GM23338 (cell line): Measurements from ENCODE around the gene DPP10. TPM values are rescaled to one million over a fixed set of nuclear protein-coding genes. Genes with fewer than 3 reads are reported as not detected.

Source experiments
- ATAC-seq: fragments of 200-7000 bp; cut with Tn5 transposase; 3 replicates; pipeline ENCODE4 v1.9.1; 2020
- DNase-seq: peaks from one replicate; pipeline ENCODE4 v3.0.0-alpha.2; 2015; ENCODE audit warnings: low spot score
- H2AFZ ChIP-seq: fragments of 200-600 bp; sonication (generic); 2 replicates; pipeline ENCODE4 v1.8.0; 2016; ENCODE audit warnings: antibody characterized with exemption, mild to moderate bottlenecking, moderate library complexity
- H3F3A ChIP-seq: fragments of 200-600 bp; sonication (generic); replicated peaks from 2 replicates; pipeline ENCODE4 v1.8.0; 2017; ENCODE audit warnings: antibody characterized with exemption, mixed run types, low read depth
- H3K27ac ChIP-seq: fragments of 200-600 bp; sonication (generic); 2 replicates; pipeline ENCODE4 v1.6.1; 2016; ENCODE audit warnings: low read depth
- H3K27me3 ChIP-seq: fragments of 200-600 bp; sonication (generic); 2 replicates; pipeline ENCODE4 v1.8.0; 2016; ENCODE audit warnings: mild to moderate bottlenecking, mixed run types, moderate library complexity; ENCODE audit not compliant: insufficient read depth
- H3K36me3 ChIP-seq: fragments of 200-600 bp; sonication (generic); 2 replicates; pipeline ENCODE4 v1.8.0; 2016; ENCODE audit warnings: mild to moderate bottlenecking; ENCODE audit not compliant: insufficient read depth
- H3K4me1 ChIP-seq: fragments of 200-600 bp; sonication (generic); 2 replicates; pipeline ENCODE4 v1.8.0; 2016; ENCODE audit warnings: mild to moderate bottlenecking, moderate library complexity; ENCODE audit not compliant: insufficient read depth
- H3K4me2 ChIP-seq: fragments of 200-600 bp; sonication (generic); 2 replicates; pipeline ENCODE4 v1.7.1; 2017; ENCODE audit warnings: mixed run types
- H3K4me3 ChIP-seq: fragments of 200-600 bp; sonication (generic); 2 replicates; pipeline ENCODE4 v1.6.1; 2016; ENCODE audit warnings: mixed run types
- H3K79me2 ChIP-seq: fragments of 200-600 bp; sonication (generic); replicated peaks from 2 replicates; pipeline ENCODE4 v1.8.0; 2017; ENCODE audit warnings: mild to moderate bottlenecking; ENCODE audit not compliant: insufficient read depth
- H3K9me2 ChIP-seq: fragments of 200-600 bp; sonication (generic); 2 replicates; pipeline ENCODE4 v1.8.0; 2017; ENCODE audit not compliant: insufficient read depth
- H4K20me1 ChIP-seq: fragments of 200-600 bp; sonication (generic); replicated peaks from 2 replicates; pipeline ENCODE4 v1.8.0; 2017; ENCODE audit warnings: mild to moderate bottlenecking; ENCODE audit not compliant: insufficient read depth
- H3K27ac Mint-ChIP-seq: 2 replicates; pipeline ENCODE4 v1.8.0; 2020; ENCODE audit warnings: inconsistent platforms, mild to moderate bottlenecking, moderate library complexity, mixed read lengths
- H3K27me3 Mint-ChIP-seq: 3 replicates; pipeline ENCODE4 v1.8.0; 2022; ENCODE audit warnings: low read depth, mild to moderate bottlenecking, moderate library complexity, mixed read lengths, inconsistent platforms; ENCODE audit not compliant: insufficient read depth, poor library complexity
- H3K36me3 Mint-ChIP-seq: 3 replicates; pipeline ENCODE4 v1.8.0; 2021; ENCODE audit warnings: low read depth, mild to moderate bottlenecking, inconsistent platforms, moderate library complexity, mixed read lengths
- H3K4me1 Mint-ChIP-seq: 3 replicates; pipeline ENCODE4 v1.8.0; 2020; ENCODE audit warnings: mild to moderate bottlenecking, inconsistent platforms, mixed read lengths
- H3K4me3 Mint-ChIP-seq: 3 replicates; pipeline ENCODE4 v1.8.0; 2021; ENCODE audit warnings: moderate library complexity, mild to moderate bottlenecking, inconsistent platforms, mixed read lengths
- H3K9me3 Mint-ChIP-seq: 3 replicates; pipeline ENCODE4 v1.8.0; 2020; ENCODE audit warnings: moderate library complexity, mild to moderate bottlenecking, inconsistent platforms, mixed read lengths
- CREB1 ChIP-seq: fragments of 250-450 bp; sonication (Bioruptor Pico); IDR thresholded peaks from 2 replicates; pipeline ENCODE4 v1.5.0; 2020; ENCODE audit warnings: low read depth, mild to moderate bottlenecking, moderate library complexity
- EZH2phosphoT487 ChIP-seq: fragments of 200-600 bp; sonication (generic); IDR thresholded peaks from one replicate; pipeline ENCODE4 v1.8.1; 2018; ENCODE audit warnings: antibody characterized with exemption; ENCODE audit not compliant: unreplicated experiment
- POLR2AphosphoS5 ChIP-seq: IDR thresholded peaks from 2 replicates; pipeline ENCODE4 v1.6.1; 2016; ENCODE audit warnings: antibody characterized with exemption, low read depth
- REST ChIP-seq: IDR thresholded peaks from one replicate; pipeline ENCODE4 v1.6.1; 2018; ENCODE audit warnings: antibody characterized with exemption; ENCODE audit not compliant: unreplicated experiment
- STAT1 ChIP-seq: IDR thresholded peaks from one replicate; pipeline ENCODE4 v1.6.1; 2016; ENCODE audit warnings: antibody characterized with exemption; ENCODE audit not compliant: unreplicated experiment
- ZNF114 ChIP-seq: fragments of 250-450 bp; sonication (Bioruptor Pico); IDR thresholded peaks from 2 replicates; pipeline ENCODE4 v1.5.0; 2020; ENCODE audit warnings: mild to moderate bottlenecking, moderate library complexity
- ZNF331 ChIP-seq: fragments of 250-450 bp; sonication (Bioruptor Pico); IDR thresholded peaks from 2 replicates; pipeline ENCODE4 v1.5.0; 2020; ENCODE audit warnings: low read depth, mild to moderate bottlenecking, moderate library complexity
- ZNF462 ChIP-seq: fragments of 250-450 bp; sonication (Bioruptor Pico); IDR thresholded peaks from 2 replicates; pipeline ENCODE4 v1.5.0; 2020; ENCODE audit warnings: mild to moderate bottlenecking, moderate library complexity
- polyA plus RNA-seq: library from polyadenylated mRNA; unstranded; fragments of >200 nt; fragmentation: Nextera tagmentation; extraction: Ambion mirVana; gene quantifications from 2 replicates; pipeline ENCODE4 v1.2.1, GENCODE V29; 2016
- total RNA-seq: library from RNA; depleted of rRNA; stranded (reverse); fragments of >200 nt; shearing (Covaris generic); gene quantifications from 2 replicates; pipeline ENCODE4 v1.2.3, GENCODE V29; 2014

DPP10 gene
- total and polyA plus RNA-seq, 2 experiments from 2014 or later = 3.6 to 14.8 TPM

GRCh38 chr2:114515882-114516281 lies 73.4 kb downstream of the DPP10 start:
- Histone ChIP-seq H2AFZ (no peak overlapping the region), H4K20me1 (no peaks in the 10 kb centered on the region), H3F3A (no peaks in the 10 kb centered on the region), H3K79me2 (no peaks in the 10 kb centered on the region), H3K27me3 (no peaks in the 10 kb centered on the region), H3K27ac (no peak overlapping the region), H3K4me2 (no peak overlapping the region), H3K9me2 (no peaks in the 10 kb centered on the region; the same call in 1 of the 2 replicates), H3K4me3 (no peak overlapping the region), H3K4me1 (peaks cover 9% of the 10 kb centered on the region), H3K36me3 (no peaks in the 10 kb centered on the region)
- H3K27ac Mint-ChIP-seq = no peak overlapping the region
- H3K27me3 Mint-ChIP-seq = no peaks in the 10 kb centered on the region
- H3K9me3 Mint-ChIP-seq = peaks cover 13% of the 10 kb centered on the region; the same call in 2 of the 3 replicates
- H3K4me1 Mint-ChIP-seq = peaks cover 9% of the 10 kb centered on the region
- ATAC-seq = peak; percentile 77
- no peak overlapping the region for H3K4me3 Mint-ChIP-seq
- no peaks in the 10 kb centered on the region; the same call in 2 of the 3 replicates for H3K36me3 Mint-ChIP-seq
- DNase-seq = peak; percentile 38
- TF ChIP-seq ZNF114 = no peak
- no peak for TF ChIP-seq STAT1
- no peak for TF ChIP-seq CREB1 (CRISPR knock-in tag)
- TF ChIP-seq REST = no peak
- TF ChIP-seq ZNF462 (CRISPR knock-in tag) = no peak; the same call in 1 of the 2 replicates
- no peak for TF ChIP-seq EZH2phosphoT487
- TF ChIP-seq POLR2AphosphoS5 = no peak
- TF ChIP-seq ZNF331 (CRISPR knock-in tag) = no peak
